SK-N-SH treated with all-trans-retinoic acid at 6 μM for 48 hours (cell line): ENCODE measurements around the gene NKD1.

ENCODE experiments used
- BACH2 ChIP-seq: fragments of 250-450 bp; sonication (Bioruptor Pico); IDR thresholded peaks from 2 replicates; pipeline ENCODE4 v1.9.0; 2021; ENCODE audit warnings: mild to moderate bottlenecking, borderline replicate concordance
- CREB5 ChIP-seq: fragments of 250-450 bp; sonication (Bioruptor Pico); IDR thresholded peaks from 2 replicates; pipeline ENCODE4 v1.5.1; 2020; ENCODE audit warnings: low read depth, mild to moderate bottlenecking, moderate library complexity
- CSRNP3 ChIP-seq: fragments of 250-450 bp; sonication (Bioruptor Pico); IDR thresholded peaks from 2 replicates; pipeline ENCODE4 v1.5.1; 2021; ENCODE audit warnings: mild to moderate bottlenecking, moderate library complexity
- TOX ChIP-seq: fragments of 250-450 bp; sonication (Bioruptor Pico); IDR thresholded peaks from 2 replicates; pipeline ENCODE4 v1.8.0; 2021; ENCODE audit warnings: mild to moderate bottlenecking, moderate library complexity, borderline replicate concordance
- ZC3H10 ChIP-seq: fragments of 250-450 bp; sonication (Bioruptor Pico); IDR thresholded peaks from 2 replicates; pipeline ENCODE4 v1.5.1; 2021; ENCODE audit warnings: mild to moderate bottlenecking, moderate library complexity
- ZNF70 ChIP-seq: fragments of 450-650 bp; formaldehyde crosslinking; IDR thresholded peaks from 2 replicates; pipeline ENCODE4 v1.5.0; 2020; ENCODE audit warnings: mild to moderate bottlenecking, moderate library complexity

GRCh38 chr16:50662306-50662940 lies 114.2 kb downstream of the NKD1 start:
- TF ChIP-seq TOX (CRISPR knock-in tag) (no peak), CSRNP3 (CRISPR knock-in tag) (no peak), CREB5 (CRISPR knock-in tag) (no peak), BACH2 (no peak), ZC3H10 (CRISPR knock-in tag) (no peak), ZNF70 (CRISPR knock-in tag) (no peak)
